GM13977 (cell line): ENCODE measurements around the gene ZFYVE19.

Experiments
- DNase-seq: peaks from one replicate; pipeline ENCODE4 v3.0.0; 2012; ENCODE audit warnings: low spot score
- CTCF ChIP-seq: IDR thresholded peaks from 2 replicates; pipeline ENCODE4 v1.5.1; 2012; ENCODE audit warnings: mild to moderate bottlenecking, control low read depth; ENCODE audit not compliant: insufficient read depth; ENCODE audit errors: extremely low read depth, missing control alignments
- in situ Hi-C: fragments of 300-500 bp; cut with MboI; formaldehyde crosslinking; loops from one replicate; pipeline ENCODE4 v1.12.0; 2022; ENCODE audit warnings: low sequenced_read_pairs, low pct_unique_long_range_greater_than_20kb, mixed read lengths, inconsistent platforms; ENCODE audit not compliant: unreplicated experiment

Gene ZFYVE19

GRCh38 chr15:40775740-40776536 is 31.0 kb upstream of the ZFYVE19 start:
- no peak for DNase-seq
- TF ChIP-seq CTCF = no peak
- in situ Hi-C loops = no loop called here

GRCh38 chr15:40776537-40777141 is 30.2 kb upstream of the ZFYVE19 start:
- DNase-seq = no peak
- in situ Hi-C loops = no loop called here
- no peak for TF ChIP-seq CTCF

- in situ Hi-C loops = no loop called here
- peak; percentile 99 for TF ChIP-seq CTCF
- peak; percentile 77 for DNase-seq
These were observed 24.2 kb upstream of the ZFYVE19 start for GRCh38 chr15:40782609-40783227.

GRCh38 chr15:40785164-40785563 is 21.7 kb upstream of the ZFYVE19 start:
- no peak for TF ChIP-seq CTCF
- in situ Hi-C loops = no loop called here
- DNase-seq = no peak

- no peak for TF ChIP-seq CTCF
- in situ Hi-C loops = no loop called here
These were observed 21.1 kb upstream of the ZFYVE19 start for GRCh38 chr15:40785814-40786213.

GRCh38 chr15:40787344-40787841 is 19.5 kb upstream of the ZFYVE19 start:
- no peak for DNase-seq
- in situ Hi-C loops = no loop called here
- TF ChIP-seq CTCF = no peak

More at GRCh38 chr15:40785814-40786213, 21.1 kb upstream of the ZFYVE19 start:
- no peak for DNase-seq
